ENCODE measurements around the gene CPE. TPM values are rescaled to one million over a fixed set of nuclear protein-coding genes. Genes with fewer than 3 reads are reported as not detected.
A peak's percentile ranks its signal among the peaks of the same experiment; 100 is the strongest.

Gene CPE
- total and polyA plus RNA-seq, 10 of the 15 experiments (the other 5 are each of a cell fraction or from before 2014, with no cell fraction given): 0.05 to 0.14 TPM; not detected in 8

- H3K79me2 ChIP-seq (ENCODE audit: control insufficient read depth, insufficient read depth, low read length): peaks cover 88% of the 10 kb centered on the region
- intact Hi-C loops (cut with micrococcal nuclease; ENCODE audit: unreplicated experiment) (no loop called here), in situ Hi-C loops (cut with MboI) (no loop called here)
- H3K36me3 ChIP-seq (ENCODE audit: control insufficient read depth in 2 of 2, insufficient read depth in 2 of 2, low read length in 1 of 2): peaks cover 0 to 11% of the 10 kb centered on the region in 2 experiments; a peak in 2 of 4 replicates
- ChIA-PET RAD21 (ENCODE audit: unreplicated experiment) (interaction anchor here (1.4 kb wide), 1 partner anchor 200 kb away, joined by 8 read pairs; no protein-coding TSS in a partner anchor), POLR2A (interaction anchor here (0.7 to 3.3 kb wide), 4 partner anchors 12 to 660 kb away, joined by 4 to 13 read pairs (median 5); no protein-coding TSS in a partner anchor), SMC1A (ENCODE audit: uncharacterized antibody, unreplicated experiment) (interaction anchor here (0.7 to 5.3 kb wide), 7 partner anchors 8 to 163 kb away, joined by 3 to 33 read pairs (median 3); no protein-coding TSS in a partner anchor), CTCF (interaction anchor here (0.9 to 3.7 kb wide), 3 partner anchors 12 to 75 kb away, joined by 3 to 24 read pairs (median 3); no protein-coding TSS in a partner anchor)
- FAIRE-seq: no peak
- no peaks in the 10 kb centered on the region; the same call in 1 of the 2 replicates for H3K4me1 ChIP-seq (ENCODE audit: control insufficient read depth, insufficient read depth, low read length)
- no peak for DNase-seq (ENCODE audit: low read depth, low spot score)
- H2AFZ ChIP-seq (ENCODE audit: control insufficient read depth, low read depth, low read length): no peak overlapping the region
- no TSS peak for BruUV-seq (replicated peaks)
- H3K4me3 ChIP-seq: peak overlapping the region; percentile 60
- H4K20me1 ChIP-seq (ENCODE audit: control insufficient read depth, insufficient read depth): no peaks in the 10 kb centered on the region
- no peaks in the 10 kb centered on the region for H3K27me3 ChIP-seq (replicated peaks in 1 of 2; ENCODE audit: control insufficient read depth in 2 of 2, insufficient read depth in 2 of 2, low read length in 1 of 2)
- peak; percentile 10; the same call in 2 of the 3 replicates for ATAC-seq
- H3K4me2 ChIP-seq (ENCODE audit: control insufficient read depth, insufficient read depth): no peak overlapping the region; the same call in 1 of the 2 replicates
- no peak overlapping the region for H3K9ac ChIP-seq (ENCODE audit: control insufficient read depth, insufficient read depth, low read length)
- no peak overlapping the region for H3K27ac ChIP-seq (ENCODE audit: control insufficient read depth, insufficient read depth)
- no peaks in the 10 kb centered on the region for H3K9me3 ChIP-seq (replicated peaks; ENCODE audit: control insufficient read depth, insufficient read depth, low read length)
- 39% methylated on average over 1 of the region's 1 CpG for WGBS (ENCODE audit: insufficient coverage, insufficient replicate concordance, low lambda C conversion rate, missing lambda C conversion rate)
- TF ChIP-seq, protein P1, sequence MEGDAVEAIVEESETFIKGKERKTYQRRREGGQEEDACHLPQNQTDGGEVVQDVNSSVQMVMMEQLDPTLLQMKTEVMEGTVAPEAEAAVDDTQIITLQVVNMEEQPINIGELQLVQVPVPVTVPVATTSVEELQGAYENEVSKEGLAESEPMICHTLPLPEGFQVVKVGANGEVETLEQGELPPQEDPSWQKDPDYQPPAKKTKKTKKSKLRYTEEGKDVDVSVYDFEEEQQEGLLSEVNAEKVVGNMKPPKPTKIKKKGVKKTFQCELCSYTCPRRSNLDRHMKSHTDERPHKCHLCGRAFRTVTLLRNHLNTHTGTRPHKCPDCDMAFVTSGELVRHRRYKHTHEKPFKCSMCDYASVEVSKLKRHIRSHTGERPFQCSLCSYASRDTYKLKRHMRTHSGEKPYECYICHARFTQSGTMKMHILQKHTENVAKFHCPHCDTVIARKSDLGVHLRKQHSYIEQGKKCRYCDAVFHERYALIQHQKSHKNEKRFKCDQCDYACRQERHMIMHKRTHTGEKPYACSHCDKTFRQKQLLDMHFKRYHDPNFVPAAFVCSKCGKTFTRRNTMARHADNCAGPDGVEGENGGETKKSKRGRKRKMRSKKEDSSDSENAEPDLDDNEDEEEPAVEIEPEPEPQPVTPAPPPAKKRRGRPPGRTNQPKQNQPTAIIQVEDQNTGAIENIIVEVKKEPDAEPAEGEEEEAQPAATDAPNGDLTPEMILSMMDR (IDR thresholded peaks at IDR 0.05 in 2 of 3, conservative IDR thresholded peaks at IDR 0.05 in 1 of 3; ENCODE audit: control insufficient read depth in 2 of 3, extremely low read depth in 1 of 3, insufficient read depth in 1 of 3, low read depth in 3 of 3, low read length in 3 of 3): 0 out of 6 replicates have a peak, but pooled peaks of 1 of the 3 experiments have one; percentile 14
- TF ChIP-seq RCOR1 (conservative IDR thresholded peaks at IDR 0.05; ENCODE audit: low read depth, low read length): no peak
Observed at GRCh38 chr4:165331359-165331758, 47.4 kb upstream of the CPE start.

DNA sequence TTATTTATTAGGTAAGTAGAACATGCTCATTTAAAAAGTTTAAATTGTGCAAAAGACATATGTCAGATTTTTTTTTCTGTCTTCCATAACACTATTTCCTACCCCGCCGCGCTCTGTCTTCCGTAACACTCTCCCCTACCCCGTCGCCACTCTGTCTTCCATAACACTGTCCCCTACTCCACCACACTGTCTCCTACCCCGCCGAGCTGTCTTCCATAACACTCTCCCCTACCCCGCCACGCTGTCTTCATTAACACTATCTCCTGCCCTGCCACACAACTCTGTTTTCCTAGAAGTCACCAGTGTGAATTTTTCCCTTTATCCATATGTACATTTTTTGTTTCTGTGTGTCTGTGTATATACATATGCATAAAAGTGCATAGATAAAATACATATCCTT is 47.0 kb upstream of the CPE start:
- no peak for TF ChIP-seq ATF2 (IDR thresholded peaks at IDR 0.05; ENCODE audit: low read length)
- TF ChIP-seq, protein P2, sequence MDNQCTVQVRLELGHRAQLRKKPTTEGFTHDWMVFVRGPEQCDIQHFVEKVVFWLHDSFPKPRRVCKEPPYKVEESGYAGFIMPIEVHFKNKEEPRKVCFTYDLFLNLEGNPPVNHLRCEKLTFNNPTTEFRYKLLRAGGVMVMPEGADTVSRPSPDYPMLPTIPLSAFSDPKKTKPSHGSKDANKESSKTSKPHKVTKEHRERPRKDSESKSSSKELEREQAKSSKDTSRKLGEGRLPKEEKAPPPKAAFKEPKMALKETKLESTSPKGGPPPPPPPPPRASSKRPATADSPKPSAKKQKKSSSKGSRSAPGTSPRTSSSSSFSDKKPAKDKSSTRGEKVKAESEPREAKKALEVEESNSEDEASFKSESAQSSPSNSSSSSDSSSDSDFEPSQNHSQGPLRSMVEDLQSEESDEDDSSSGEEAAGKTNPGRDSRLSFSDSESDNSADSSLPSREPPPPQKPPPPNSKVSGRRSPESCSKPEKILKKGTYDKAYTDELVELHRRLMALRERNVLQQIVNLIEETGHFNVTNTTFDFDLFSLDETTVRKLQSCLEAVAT (IDR thresholded peaks at IDR 0.05): peak; percentile 48; the same call in 1 of the 2 replicates
- Histone ChIP-seq H3K27me3 (replicated peaks in 1 of 2; ENCODE audit: control insufficient read depth in 2 of 2, insufficient read depth in 2 of 2, low read length in 1 of 2) (no peaks in the 10 kb centered on the region), H3K4me1 (ENCODE audit: control insufficient read depth, insufficient read depth, low read length) (no peaks in the 10 kb centered on the region; the same call in 1 of the 2 replicates), H3K9ac (ENCODE audit: control insufficient read depth, insufficient read depth, low read length) (no peak overlapping the region), H2AFZ (ENCODE audit: control insufficient read depth, low read depth, low read length) (no peak overlapping the region), H4K20me1 (ENCODE audit: control insufficient read depth, insufficient read depth) (no peaks in the 10 kb centered on the region), H3K79me2 (ENCODE audit: control insufficient read depth, insufficient read depth, low read length) (peaks cover 93% of the 10 kb centered on the region), H3K36me3 (ENCODE audit: control insufficient read depth in 2 of 2, insufficient read depth in 2 of 2, low read length in 1 of 2) (peaks cover 0 to 15% of the 10 kb centered on the region in 2 experiments; a peak in 2 of 4 replicates), H3K4me3 (peak overlapping the region; percentile 60), H3K9me3 (replicated peaks; ENCODE audit: control insufficient read depth, insufficient read depth, low read length) (no peaks in the 10 kb centered on the region), H3K4me2 (ENCODE audit: control insufficient read depth, insufficient read depth) (peak overlapping the region; percentile 77), H3K27ac (ENCODE audit: control insufficient read depth, insufficient read depth) (no peak overlapping the region)
- no TSS peak for BruUV-seq (replicated peaks)
- 99% methylated on average over 10 of the region's 10 CpGs for WGBS (ENCODE audit: insufficient coverage, insufficient replicate concordance, low lambda C conversion rate, missing lambda C conversion rate)
- ChIA-PET SMC1A (ENCODE audit: uncharacterized antibody, unreplicated experiment) (interaction anchor here (0.7 to 5.3 kb wide), 8 partner anchors 8 to 151 kb away, joined by 3 to 33 read pairs (median 3); no protein-coding TSS in a partner anchor), CTCF (interaction anchor here (1.0 to 3.7 kb wide), 3 partner anchors 11 to 201 kb away, joined by 3 to 24 read pairs (median 3); no protein-coding TSS in a partner anchor), RAD21 (ENCODE audit: unreplicated experiment) (no interaction called here), POLR2A (interaction anchor here (0.7 to 3.3 kb wide), 3 partner anchors 11 to 132 kb away, joined by 4 to 13 read pairs (median 6); no protein-coding TSS in a partner anchor)
- intact Hi-C loops (cut with micrococcal nuclease; ENCODE audit: unreplicated experiment) (loop anchor here (2.0 kb wide), 1 partner anchor 123 kb away; no protein-coding TSS in a partner anchor), in situ Hi-C loops (cut with MboI) (no loop called here)
- no peak for FAIRE-seq
- no peak for DNase-seq (ENCODE audit: low read depth, low spot score)
- ATAC-seq: no peak

Data from GM12878 (cell line).